B cell (primary cell): Measurements from ENCODE around the gene DTWD2. TPM values are rescaled to one million over a fixed set of nuclear protein-coding genes. Genes with fewer than 3 reads are reported as not detected.

ENCODE experiments used
- ATAC-seq: fragments of 200-7000 bp; cut with Tn5 transposase; one replicate; pipeline ENCODE4 v1.10.0; 2021; ENCODE audit warnings: low read depth, mild to moderate bottlenecking, moderate number of reproducible peaks, moderate library complexity
- CTCF ChIA-PET: fragments of 350-600 bp; sonication (Branson Sonifier 250); formaldehyde crosslinking; loops from one replicate; lab custom pipeline; 2021; ENCODE audit warnings: antibody characterized with exemption, inconsistent platforms; lab: Charles Lee
- POLR2A ChIA-PET: fragments of 350-600 bp; sonication (Branson Sonifier 250); formaldehyde crosslinking; loops from one replicate; lab custom pipeline; 2021; ENCODE audit warnings: antibody characterized with exemption; lab: Charles Lee
- DNase-seq: peaks from one replicate; pipeline ENCODE4 v3.0.0; 2013
- H2AFZ ChIP-seq: 2 replicates; pipeline ENCODE4 v1.6.1; 2012; ENCODE audit warnings: mild to moderate bottlenecking, low read depth, low read length; ENCODE audit not compliant: insufficient read depth, poor library complexity, severe bottlenecking
- H3K27ac ChIP-seq, 2 donors: 1 replicate in 1 of 2; 2 replicates in 1 of 2; pipeline ENCODE4 v1.5.1; 2012 to 2013; ENCODE audit warnings: low read length in 2 of 2, mild to moderate bottlenecking in 2 of 2, moderate library complexity in 1 of 2
- H3K27me3 ChIP-seq, 4 experiments: fragments of 200-600 bp in 1 of 4; sonication (generic) in 1 of 4; replicated peaks in 1 of 4; 1 replicate in 2 of 4; 2 replicates in 2 of 4; pipeline versions ENCODE4 v1.6.1 to v1.7.0; 2013 to 2016; ENCODE audit warnings: low read length in 3 of 4, mild to moderate bottlenecking in 2 of 4, mixed read lengths in 1 of 4, moderate library complexity in 1 of 4; ENCODE audit not compliant: insufficient read depth in 4 of 4, control insufficient read depth in 3 of 4; ENCODE audit errors: control extremely low read depth in 1 of 4
- H3K36me3 ChIP-seq, 2 experiments: replicated peaks in 1 of 2; 1 replicate in 1 of 2; 2 replicates in 1 of 2; pipeline versions ENCODE4 v1.6.1 to v1.7.1; 2013; ENCODE audit warnings: low read length in 1 of 2; ENCODE audit not compliant: insufficient read depth in 2 of 2, control insufficient read depth in 1 of 2; ENCODE audit errors: control extremely low read depth in 1 of 2, extremely low read depth in 1 of 2
- H3K4me1 ChIP-seq, 2 donors: fragments of 200-600 bp in 1 of 2; sonication (generic) in 1 of 2; 1 replicate in 1 of 2; 2 replicates in 1 of 2; pipeline versions ENCODE4 v1.5.1 to v1.6.1; 2013 to 2017; ENCODE audit warnings: low read length in 2 of 2; ENCODE audit not compliant: control insufficient read depth in 2 of 2, insufficient read depth in 2 of 2
- H3K4me2 ChIP-seq: replicated peaks from 2 replicates; pipeline ENCODE3; 2012; ENCODE audit warnings: mild to moderate bottlenecking, low read depth, low read length; ENCODE audit not compliant: poor library complexity, severe bottlenecking
- H3K4me3 ChIP-seq, 5 experiments: fragments of 200-600 bp in 1 of 5; sonication (generic) in 1 of 5; 1 replicate in 3 of 5; 2 replicates in 2 of 5; pipeline versions ENCODE4 v1.5.1 to v1.7.0; 2011 to 2016; ENCODE audit warnings: low read length in 4 of 5, mild to moderate bottlenecking in 4 of 5, low read depth in 2 of 5, control low read depth in 1 of 5, moderate library complexity in 1 of 5; ENCODE audit not compliant: insufficient read depth in 1 of 5; ENCODE audit errors: control extremely low read depth in 1 of 5, extremely low read depth in 1 of 5
- H3K79me2 ChIP-seq: fragments of 200-600 bp; sonication (generic); one replicate; pipeline ENCODE4 v1.6.0; 2016; ENCODE audit warnings: low read length; ENCODE audit not compliant: control insufficient read depth, insufficient read depth
- H3K9ac ChIP-seq: fragments of 200-600 bp; sonication (generic); 2 replicates; pipeline ENCODE4 v1.6.1; 2017; ENCODE audit warnings: mild to moderate bottlenecking, low read length, moderate library complexity
- H3K9me3 ChIP-seq, 3 donors: one replicate each; pipeline versions ENCODE4 v1.6.1 to v1.7.1; 2013; ENCODE audit warnings: low read length in 2 of 3; ENCODE audit not compliant: control insufficient read depth in 2 of 3, insufficient read depth in 1 of 3; ENCODE audit errors: control extremely low read depth in 1 of 3
- H4K20me1 ChIP-seq: 2 replicates; pipeline ENCODE4 v1.6.0; 2012; ENCODE audit warnings: mild to moderate bottlenecking, low read length; ENCODE audit not compliant: insufficient read depth, control insufficient read depth, poor library complexity, severe bottlenecking
- H3K27ac Mint-ChIP-seq: one replicate; pipeline ENCODE4 v1.8.0; 2021; ENCODE audit warnings: mixed read lengths
- H3K27me3 Mint-ChIP-seq: one replicate; pipeline ENCODE4 v1.8.0; 2021; ENCODE audit warnings: mixed read lengths
- H3K4me1 Mint-ChIP-seq: one replicate; pipeline ENCODE4 v1.8.0; 2021; ENCODE audit warnings: mixed read lengths
- H3K4me3 Mint-ChIP-seq: one replicate; pipeline ENCODE4 v1.8.0; 2021; ENCODE audit warnings: mixed read lengths
- H3K9me3 Mint-ChIP-seq: one replicate; pipeline ENCODE4 v1.8.0; 2022; ENCODE audit warnings: mixed read lengths; ENCODE audit not compliant: insufficient read depth
- CTCF ChIP-seq: fragments of 200-600 bp; IDR thresholded peaks from one replicate; pipeline ENCODE4 v1.8.0; 2022; ENCODE audit warnings: antibody characterized with exemption, mild to moderate bottlenecking
- EZH2 ChIP-seq: IDR thresholded peaks from 2 replicates; pipeline ENCODE4 v1.6.1; 2012; ENCODE audit warnings: borderline replicate concordance, low read depth, mild to moderate bottlenecking, moderate library complexity, low read length; ENCODE audit not compliant: insufficient read depth, poor library complexity, severe bottlenecking
- intact Hi-C: fragments of 100-400 bp; cut with micrococcal nuclease; formaldehyde crosslinking; loops from one replicate; pipeline ENCODE4 v1.10.0; 2022
- polyA plus RNA-seq: library from polyadenylated mRNA; depleted of rRNA; stranded (reverse); fragments of >200 nt; gene quantifications from 2 replicates; pipeline ENCODE4 v1.2.3, GENCODE V29; 2012
- total RNA-seq, 2 donors: library from RNA; stranded (reverse); fragments of 120-200 nt in 1 of 2; gene quantifications; 1 replicate in 1 of 2; 2 replicates in 1 of 2; pipeline versions ENCODE4 v1.2.3 to v1.2.4, GENCODE V29; 2013 to 2022

DTWD2 gene
- total and polyA plus RNA-seq, 2 donors (not counting 1 experiment from before 2014, with no cell fraction given), result 3.7 to 6.0 TPM

- intact Hi-C loops, result no loop called here
- Histone ChIP-seq H3K36me3 (no peaks in the 10 kb centered on the region), H3K27ac (no peak overlapping the region), H3K4me3 (no peak overlapping the region), H3K4me2 (no peak overlapping the region), H4K20me1 (no peaks in the 10 kb centered on the region), H3K79me2 (no peaks in the 10 kb centered on the region), H3K4me1 (no peaks in the 10 kb centered on the region), H3K9me3 (no peaks in the 10 kb centered on the region), H2AFZ (no peak overlapping the region), H3K27me3 (no peaks in the 10 kb centered on the region), H3K9ac (no peak overlapping the region)
- POLR2A ChIA-PET, result no interaction called here
- no peak overlapping the region for H3K27ac Mint-ChIP-seq
- CTCF ChIA-PET, result no interaction called here
- no peaks in the 10 kb centered on the region for H3K9me3 Mint-ChIP-seq
- ATAC-seq (no peak), DNase-seq (no peak)
- no peak overlapping the region for H3K4me3 Mint-ChIP-seq
- H3K4me1 Mint-ChIP-seq, result no peaks in the 10 kb centered on the region
- TF ChIP-seq CTCF (no peak), EZH2 (no peak)
- H3K27me3 Mint-ChIP-seq, result no peaks in the 10 kb centered on the region
These were observed 125.0 kb downstream of the DTWD2 start for GRCh38 chr5:118863345-118863744.

- H2AFZ ChIP-seq, result no peak overlapping the region
- no peaks in the 10 kb centered on the region for H3K9me3 ChIP-seq
- H3K36me3 ChIP-seq, result no peaks in the 10 kb centered on the region
- Mint-ChIP-seq H3K4me1 (no peaks in the 10 kb centered on the region), H3K4me3 (no peak overlapping the region), H3K27ac (no peak overlapping the region), H3K9me3 (no peaks in the 10 kb centered on the region), H3K27me3 (no peaks in the 10 kb centered on the region)
- intact Hi-C loops, result no loop called here
- H3K4me2 ChIP-seq, result no peak overlapping the region
- POLR2A ChIA-PET, result no interaction called here
- H3K27me3 ChIP-seq, result no peaks in the 10 kb centered on the region
- H3K4me1 ChIP-seq, result no peaks in the 10 kb centered on the region
- DNase-seq (no peak), ATAC-seq (no peak)
- H4K20me1 ChIP-seq, result no peaks in the 10 kb centered on the region
- no peak overlapping the region for H3K27ac ChIP-seq
- H3K9ac ChIP-seq, result no peak overlapping the region
- H3K79me2 ChIP-seq, result no peaks in the 10 kb centered on the region
- TF ChIP-seq EZH2 (no peak), CTCF (no peak)
- CTCF ChIA-PET, result no interaction called here
- no peak overlapping the region for H3K4me3 ChIP-seq
These were observed 125.8 kb downstream of the DTWD2 start for GRCh38 chr5:118862596-118862995.
